H1 (cell line): Measurements from ENCODE around the gene CTF1. TPM values are rescaled to one million over a fixed set of nuclear protein-coding genes. Genes with fewer than 3 reads are reported as not detected.

Experiments used
- EZH2 ChIP-seq: fragments of 200-600 bp; sonication (generic); IDR thresholded peaks from 2 replicates; pipeline ENCODE4 v1.7.1; 2012; ENCODE audit warnings: low read depth, mild to moderate bottlenecking, moderate library complexity, low read length, inconsistent platforms; ENCODE audit not compliant: severe bottlenecking
- polyA plus RNA-seq, 7 experiments: library from polyadenylated mRNA; depleted of rRNA in 3 of 7; stranded (reverse) in 5 of 7; unstranded in 2 of 7; fragments of >200 nt in 5 of 7; fragments of 200-250 nt in 2 of 7; gene quantifications; 1 replicate in 5 of 7; 2 replicates in 1 of 7; 4 replicates in 1 of 7; pipeline versions ENCODE4 v1.2.1 to v1.2.3, GENCODE V29; 2011 to 2013; ENCODE audit warnings: missing spikeins in 2 of 7, mixed read lengths in 2 of 7
- total RNA-seq: library from RNA; stranded (reverse); fragmentation: NEBNext Ultra II Directional; extraction: Animal tissue kit (Norgen Biotek cat#: 25700); gene quantifications from 2 replicates; pipeline ENCODE4 v1.2.1, GENCODE V29; 2021

Gene CTF1
- total and polyA plus RNA-seq, 2 of the 8 experiments (the other 6 are each of a cell fraction or from before 2014, with no cell fraction given) = 0.97 to 3.4 TPM

DNA sequence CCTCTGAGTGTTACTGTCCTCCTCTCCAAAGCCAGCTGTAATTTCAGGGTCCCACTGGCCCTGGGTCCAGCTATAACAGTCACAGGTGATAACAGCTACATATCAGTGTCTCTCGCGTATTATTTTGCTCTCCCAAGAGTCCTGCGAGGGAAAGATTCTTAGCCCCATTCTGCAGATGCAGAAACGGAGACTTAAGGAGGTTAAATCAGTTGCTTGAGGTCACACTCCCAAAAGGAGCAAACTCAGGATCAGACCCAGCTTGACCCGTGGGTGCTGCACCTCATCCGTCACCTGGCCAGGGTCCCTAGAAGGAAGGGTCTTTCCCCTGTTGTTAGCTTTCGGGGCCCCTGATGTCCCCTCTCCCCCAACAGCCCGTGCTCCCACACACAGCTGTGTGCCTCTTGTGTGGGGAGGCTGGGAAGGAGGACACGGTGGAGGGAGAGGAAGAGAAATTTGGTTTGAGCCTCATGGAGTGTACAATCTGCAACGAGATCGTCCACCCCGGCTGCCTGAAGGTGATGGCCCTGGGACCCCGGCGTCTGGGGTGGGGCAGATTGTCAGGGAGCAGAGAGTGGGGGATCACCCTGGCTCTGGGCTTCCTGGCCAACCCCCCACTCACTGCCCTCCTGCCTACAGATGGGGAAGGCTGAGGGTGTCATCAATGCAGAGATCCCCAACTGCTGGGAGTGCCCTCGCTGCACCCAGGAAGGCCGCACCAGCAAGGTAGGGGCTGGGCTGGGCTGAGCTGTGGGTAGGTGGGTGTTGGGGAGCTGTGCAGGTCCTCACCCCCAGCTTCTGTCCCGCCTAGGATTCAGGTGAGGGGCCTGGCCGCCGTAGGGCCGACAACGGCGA, 30.7 kb downstream of the CTF1 start (continued):
- no peak for TF ChIP-seq EZH2
